SK-N-SH treated with all-trans-retinoic acid at 6 μM for 48 hours (cell line): ENCODE results near the gene SLC13A2.

ENCODE experiments used
- CREB5 ChIP-seq: fragments of 250-450 bp; sonication (Bioruptor Pico); IDR thresholded peaks from 2 replicates; pipeline ENCODE4 v1.5.1; 2020; ENCODE audit warnings: low read depth, mild to moderate bottlenecking, moderate library complexity
- SNAI2 ChIP-seq: fragments of 250-450 bp; sonication (Bioruptor Pico); IDR thresholded peaks from 2 replicates; pipeline ENCODE4 v1.5.0; 2020; ENCODE audit warnings: mild to moderate bottlenecking, moderate library complexity
- ZFP3 ChIP-seq: fragments of 250-450 bp; sonication (Bioruptor Pico); IDR thresholded peaks from 2 replicates; pipeline ENCODE4 v1.5.0; 2020; ENCODE audit warnings: mild to moderate bottlenecking, moderate library complexity
- ZNF565 ChIP-seq: fragments of 450-650 bp; formaldehyde crosslinking; conservative IDR thresholded peaks from 2 replicates; pipeline ENCODE4 v1.5.0; 2020; ENCODE audit warnings: low read depth, mild to moderate bottlenecking, moderate library complexity
- ZNF8 ChIP-seq: fragments of 450-650 bp; formaldehyde crosslinking; IDR thresholded peaks from 2 replicates; pipeline ENCODE4 v1.5.0; 2020; ENCODE audit warnings: mild to moderate bottlenecking, moderate library complexity

- TF ChIP-seq CREB5 (CRISPR knock-in tag) (no peak), ZNF565 (CRISPR knock-in tag) (no peak), ZFP3 (no peak), SNAI2 (CRISPR knock-in tag) (no peak), ZNF8 (no peak)
These were observed 11.6 kb downstream of the SLC13A2 start for GRCh38 chr17:28485049-28485448.
